Gastrocnemius medialis (tissue), 4 donors: Measurements from ENCODE around the gene TBX1. TPM values are rescaled to one million over a fixed set of nuclear protein-coding genes. Genes with fewer than 3 reads are reported as not detected.

ENCODE experiments used
- ATAC-seq, 2 donors: fragments of 150-250 bp; one replicate each; pipeline ENCODE4 v1.9.1; 2016
- DNase-seq, 2 donors: peaks; one replicate each; pipeline ENCODE4 v3.0.0-alpha.2; 2019
- H3K27ac ChIP-seq, 4 donors: fragments of 200-600 bp; sonication (generic); 1 replicate in 1 of 4; 2 replicates in 3 of 4; pipeline ENCODE4 v1.5.1; 2016 to 2018; ENCODE audit warnings: mild to moderate bottlenecking in 2 of 4, moderate library complexity in 1 of 4
- H3K27me3 ChIP-seq, 3 donors: fragments of 200-600 bp; sonication (generic) in 2 of 3; 1 replicate in 1 of 3; 2 replicates in 2 of 3; pipeline versions ENCODE4 v1.5.1 to v1.6.0; 2016 to 2019; ENCODE audit warnings: mild to moderate bottlenecking in 1 of 3, moderate library complexity in 1 of 3
- H3K36me3 ChIP-seq, 2 donors: fragments of 200-600 bp; sonication (generic) in 1 of 2; one replicate each; pipeline ENCODE4 v1.5.1; 2017 to 2018
- H3K4me1 ChIP-seq, 2 donors: fragments of 200-600 bp; sonication (generic) in 1 of 2; one replicate each; pipeline ENCODE4 v1.5.1; 2016 to 2017; ENCODE audit warnings: mild to moderate bottlenecking in 2 of 2
- H3K4me3 ChIP-seq, 4 donors: fragments of 200-600 bp; sonication (generic) in 3 of 4; 1 replicate in 1 of 4; 2 replicates in 3 of 4; pipeline ENCODE4 v1.5.1; 2016 to 2019; ENCODE audit warnings: mild to moderate bottlenecking in 2 of 4
- H3K9me3 ChIP-seq, 3 donors: fragments of 200-600 bp; sonication (generic) in 2 of 3; 1 replicate in 1 of 3; 2 replicates in 2 of 3; pipeline ENCODE4 v1.5.1; 2016 to 2019
- POLR2A ChIP-seq, 2 donors: fragments of 450-650 bp; IDR thresholded peaks; one replicate each; pipeline ENCODE4 v1.6.1; 2017; ENCODE audit warnings: antibody characterized with exemption in 2 of 2, mild to moderate bottlenecking in 2 of 2, moderate library complexity in 2 of 2
- in situ Hi-C, 4 donors: fragments of 200-750 bp; cut with MboI; loops; one replicate each; pipeline versions ENCODE4 v1.15.0 to v1.8.0; 2017; ENCODE audit warnings: low sequenced_read_pairs in 4 of 4
- intact Hi-C: fragments of 100-400 bp; cut with DNase I; formaldehyde crosslinking; loops from one replicate; pipeline ENCODE4 v1.15.1; 2023; ENCODE audit warnings: low total_unique reads
- total RNA-seq, 4 donors: library from RNA; depleted of rRNA; stranded (reverse); fragments of >200 nt; gene quantifications; one replicate each; pipeline versions ENCODE4 v1.1.0 to v1.2.3, GENCODE V29; 2016
- TF ChIP-seq, protein P1 (sequence below), 5 experiments: fragments of 450-650 bp in 3 of 5; fragments of 200-600 bp in 2 of 5; sonication (generic) in 2 of 5; IDR thresholded peaks in 4 of 5; conservative IDR thresholded peaks in 1 of 5; 1 replicate in 4 of 5; 2 replicates in 1 of 5; pipeline ENCODE4 v1.5.1; 2016 to 2019; ENCODE audit warnings: antibody characterized with exemption in 5 of 5, mild to moderate bottlenecking in 3 of 5, moderate library complexity in 3 of 5

Gene TBX1
- total RNA-seq, 4 donors from 2014 or later: 27.9 to 38.9 (median 36.3) TPM

DNA sequence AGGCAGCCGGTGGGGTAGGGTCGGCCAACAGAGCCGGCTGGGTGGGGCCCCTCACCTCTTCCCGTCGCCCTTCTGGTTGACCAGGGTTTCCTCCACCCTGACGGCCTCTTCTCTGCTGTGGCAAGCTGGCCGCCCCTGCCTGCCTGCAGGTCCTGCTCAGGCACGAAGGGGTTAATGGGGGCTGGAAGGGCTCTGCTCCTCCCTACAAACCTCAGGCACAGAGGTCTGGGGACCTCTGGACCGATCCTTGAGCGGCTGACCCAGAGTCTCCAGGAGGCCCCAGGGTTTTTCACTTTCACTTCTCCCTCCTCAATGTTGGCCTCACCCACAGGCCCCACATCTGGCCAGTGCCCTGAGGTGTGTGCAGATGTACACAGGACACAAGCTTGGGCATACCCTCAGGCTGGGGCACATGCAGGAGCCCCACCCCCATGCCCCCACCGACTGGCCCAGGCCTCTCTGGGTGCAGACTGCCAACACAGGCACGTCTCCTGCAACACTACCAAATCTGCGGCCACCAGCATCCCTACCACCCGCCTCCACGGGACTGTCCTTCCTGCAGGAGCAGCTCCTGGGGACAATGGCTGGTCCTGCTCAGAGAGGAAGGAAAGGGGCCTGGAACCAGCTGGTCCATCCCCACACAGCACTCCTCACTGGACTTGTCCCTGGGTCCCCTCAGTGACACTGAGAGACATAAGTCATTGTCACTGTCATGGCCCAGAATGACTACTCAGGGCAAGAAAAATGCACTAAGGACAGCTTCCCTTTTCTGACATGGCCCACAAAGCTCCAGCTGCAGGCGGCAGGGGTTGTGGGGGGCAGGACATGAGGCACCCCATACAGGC is 3.2 kb upstream of the TBX1 start:
- no peak for ATAC-seq
- Histone ChIP-seq H3K27me3 (peaks cover 30 to 48% (median 40%) of the 10 kb centered on the region in 3 donors), H3K27ac (no peak overlapping the region), H3K36me3 (no peaks in the 10 kb centered on the region), H3K4me3 (peak overlapping the region in 2 of 4 donors; percentile 13 to 24), H3K9me3 (no peaks in the 10 kb centered on the region), H3K4me1 (peaks cover 4% of the 10 kb centered on the region in 2 donors)
- intact Hi-C loops (no loop called here), in situ Hi-C loops (no loop called here)
- TF ChIP-seq POLR2A (IDR thresholded peaks at IDR 0.05): no peak
- TF ChIP-seq, protein P1, sequence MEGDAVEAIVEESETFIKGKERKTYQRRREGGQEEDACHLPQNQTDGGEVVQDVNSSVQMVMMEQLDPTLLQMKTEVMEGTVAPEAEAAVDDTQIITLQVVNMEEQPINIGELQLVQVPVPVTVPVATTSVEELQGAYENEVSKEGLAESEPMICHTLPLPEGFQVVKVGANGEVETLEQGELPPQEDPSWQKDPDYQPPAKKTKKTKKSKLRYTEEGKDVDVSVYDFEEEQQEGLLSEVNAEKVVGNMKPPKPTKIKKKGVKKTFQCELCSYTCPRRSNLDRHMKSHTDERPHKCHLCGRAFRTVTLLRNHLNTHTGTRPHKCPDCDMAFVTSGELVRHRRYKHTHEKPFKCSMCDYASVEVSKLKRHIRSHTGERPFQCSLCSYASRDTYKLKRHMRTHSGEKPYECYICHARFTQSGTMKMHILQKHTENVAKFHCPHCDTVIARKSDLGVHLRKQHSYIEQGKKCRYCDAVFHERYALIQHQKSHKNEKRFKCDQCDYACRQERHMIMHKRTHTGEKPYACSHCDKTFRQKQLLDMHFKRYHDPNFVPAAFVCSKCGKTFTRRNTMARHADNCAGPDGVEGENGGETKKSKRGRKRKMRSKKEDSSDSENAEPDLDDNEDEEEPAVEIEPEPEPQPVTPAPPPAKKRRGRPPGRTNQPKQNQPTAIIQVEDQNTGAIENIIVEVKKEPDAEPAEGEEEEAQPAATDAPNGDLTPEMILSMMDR (IDR thresholded peaks at IDR 0.05 in 4 of 5, conservative IDR thresholded peaks at IDR 0.05 in 1 of 5): no peak
- DNase-seq: no peak

DNA sequence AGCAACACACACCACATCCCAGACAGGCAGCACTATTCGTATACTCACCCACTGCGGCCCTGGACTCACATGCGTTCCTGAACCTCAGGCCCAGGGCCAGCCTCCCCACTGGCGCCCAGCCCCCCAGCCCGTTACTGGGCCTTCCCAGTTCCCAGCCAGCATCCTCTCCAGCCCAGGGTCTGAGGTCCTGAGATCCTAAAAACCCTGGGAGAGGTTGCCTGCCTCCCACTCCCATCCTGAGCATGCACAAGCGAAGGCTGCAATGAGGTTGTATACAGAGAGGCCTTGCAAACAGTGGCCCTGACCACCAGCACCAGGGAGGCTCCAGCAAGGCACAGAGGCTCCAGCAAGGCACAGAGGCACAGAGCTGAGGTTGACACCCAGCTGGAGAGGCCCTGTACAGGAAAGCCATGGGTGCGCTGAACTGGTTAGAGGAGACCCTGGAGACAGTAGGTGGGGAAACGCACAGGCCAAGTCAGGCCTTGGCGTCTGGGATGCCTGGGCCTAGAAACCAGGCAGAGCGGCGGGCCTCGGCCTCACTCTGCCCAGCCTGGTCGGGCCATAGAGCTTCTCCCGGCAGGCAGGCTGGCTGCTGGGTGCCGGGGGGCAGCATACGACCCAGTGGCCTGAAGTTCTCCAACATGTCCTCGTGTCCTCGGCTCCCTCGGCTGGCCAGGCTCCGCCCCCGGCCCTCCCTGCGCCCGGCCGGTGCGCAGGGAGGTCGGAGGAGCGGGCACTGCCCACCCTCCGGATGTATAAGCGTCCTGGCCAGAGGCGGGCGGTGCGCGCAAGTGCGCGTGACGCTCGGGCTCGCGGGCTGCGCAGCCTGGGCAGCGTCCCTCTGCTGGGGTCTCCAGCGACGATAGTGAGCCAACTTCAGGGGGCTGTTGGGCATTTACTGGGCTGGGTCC is 2.3 kb upstream of the TBX1 start:
- no peak for ATAC-seq
- in situ Hi-C loops (no loop called here), intact Hi-C loops (no loop called here)
- no peak for DNase-seq
- H3K27me3 ChIP-seq: peaks cover 30 to 48% (median 40%) of the 10 kb centered on the region in 3 donors
- no peak overlapping the region for H3K4me3 ChIP-seq
- no peaks in the 10 kb centered on the region for H3K36me3 ChIP-seq
- peaks cover 4% of the 10 kb centered on the region in 2 donors for H3K4me1 ChIP-seq
- H3K27ac ChIP-seq: no peak overlapping the region
- no peaks in the 10 kb centered on the region for H3K9me3 ChIP-seq
- TF ChIP-seq, protein P1 (IDR thresholded peaks at IDR 0.05 in 4 of 5, conservative IDR thresholded peaks at IDR 0.05 in 1 of 5): no peak
- TF ChIP-seq POLR2A (IDR thresholded peaks at IDR 0.05): no peak

DNA sequence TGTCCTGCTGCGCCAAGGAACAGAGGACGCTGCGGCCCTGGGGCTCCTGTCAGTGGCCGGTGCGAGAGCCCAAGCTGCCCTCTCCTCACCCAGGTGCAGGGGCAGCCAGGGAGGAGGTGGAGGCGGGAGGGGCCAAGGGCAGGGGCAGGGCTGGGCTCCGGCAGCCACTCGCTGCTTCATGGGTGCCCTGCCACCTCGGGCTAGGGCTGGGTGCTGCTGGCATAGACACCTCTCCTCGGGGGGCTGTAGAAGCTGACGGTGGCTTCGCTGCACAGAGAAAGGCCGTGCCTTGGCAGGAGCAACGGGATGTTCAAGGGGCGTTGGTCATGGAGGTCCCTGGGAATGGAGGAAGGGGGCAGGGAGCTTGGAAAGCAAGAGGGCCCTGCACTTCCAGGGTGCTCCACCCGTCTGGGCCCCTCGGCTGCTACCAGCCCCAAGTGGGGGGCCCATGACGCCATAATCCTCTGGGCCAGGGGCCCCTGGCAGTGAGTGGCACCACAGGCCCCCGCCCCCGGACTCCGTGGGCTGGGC is 1.6 kb upstream of the TBX1 start:
- H3K9me3 ChIP-seq: no peaks in the 10 kb centered on the region
- intact Hi-C loops (no loop called here), in situ Hi-C loops (no loop called here)
- peaks cover 4% of the 10 kb centered on the region in 2 donors for H3K4me1 ChIP-seq
- ATAC-seq (no peak), DNase-seq (no peak)
- no peak for TF ChIP-seq POLR2A (IDR thresholded peaks at IDR 0.05)
- TF ChIP-seq, protein P1 (IDR thresholded peaks at IDR 0.05 in 4 of 5, conservative IDR thresholded peaks at IDR 0.05 in 1 of 5): no peak
- no peaks in the 10 kb centered on the region for H3K36me3 ChIP-seq
- no peak overlapping the region for H3K27ac ChIP-seq
- H3K27me3 ChIP-seq: peaks cover 32 to 50% (median 37%) of the 10 kb centered on the region in 3 donors
- H3K4me3 ChIP-seq: no peak overlapping the region

DNA sequence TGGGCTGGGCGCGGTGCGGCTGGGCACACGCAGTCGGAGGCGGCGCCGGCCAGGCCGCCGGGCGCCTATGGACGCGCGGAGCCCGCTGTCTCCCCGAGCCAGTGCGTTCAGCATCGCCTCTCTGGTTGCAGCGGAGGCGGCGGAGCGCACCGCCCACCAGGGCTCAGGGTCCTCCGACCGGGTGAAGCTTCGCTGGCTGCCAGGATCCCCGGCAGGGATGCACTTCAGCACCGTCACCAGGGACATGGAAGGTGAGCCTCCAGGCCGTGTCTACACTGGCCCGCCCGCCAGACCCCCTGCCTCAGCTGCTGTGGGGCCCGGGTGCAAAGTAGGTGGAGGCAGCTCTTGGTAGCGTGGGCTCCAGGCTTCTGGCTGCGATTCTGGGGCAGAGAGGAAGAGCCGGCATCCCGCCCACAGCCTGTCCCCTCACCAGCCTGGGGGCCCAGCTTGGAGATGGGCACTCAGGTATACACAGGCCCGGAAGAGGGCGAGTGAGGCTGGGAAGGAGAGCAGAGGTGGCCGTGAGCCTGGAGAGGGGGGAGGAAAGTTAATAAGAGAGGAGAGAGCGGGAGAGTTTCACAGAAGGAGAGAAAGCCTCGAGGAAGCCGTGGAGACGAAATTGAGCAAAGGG is 1.0 kb upstream of the TBX1 start:
- Histone ChIP-seq H3K27me3 (peaks cover 28 to 49% (median 32%) of the 10 kb centered on the region in 3 donors), H3K4me3 (no peak overlapping the region), H3K9me3 (no peaks in the 10 kb centered on the region), H3K27ac (no peak overlapping the region), H3K4me1 (peaks cover 4% of the 10 kb centered on the region in 2 donors), H3K36me3 (no peaks in the 10 kb centered on the region)
- in situ Hi-C loops (no loop called here), intact Hi-C loops (no loop called here)
- DNase-seq (no peak), ATAC-seq (no peak)
- TF ChIP-seq, protein P1 (IDR thresholded peaks at IDR 0.05 in 4 of 5, conservative IDR thresholded peaks at IDR 0.05 in 1 of 5): no peak
- TF ChIP-seq POLR2A (IDR thresholded peaks at IDR 0.05): no peak
